Nephron (organoid): ENCODE results near the gene GNB1.
"Not testable (repeated sequence)": the region's sequence is repeated elsewhere in the genome, so short reads cannot be mapped to it uniquely, and the experiment has no call there.

ENCODE experiments used
- H3K27ac Mint-ChIP-seq, 3 experiments: 2 replicates each; pipeline ENCODE4 v1.8.0; 2020; ENCODE audit warnings: mixed read lengths in 3 of 3, mild to moderate bottlenecking in 2 of 3, moderate library complexity in 1 of 3
- H3K27me3 Mint-ChIP-seq: 2 replicates; pipeline ENCODE4 v1.8.0; 2021; ENCODE audit warnings: low read depth, mild to moderate bottlenecking, moderate library complexity, mixed read lengths
- H3K36me3 Mint-ChIP-seq: 2 replicates; pipeline ENCODE4 v1.8.0; 2020; ENCODE audit warnings: low read depth, mixed read lengths
- H3K4me1 Mint-ChIP-seq: 2 replicates; pipeline ENCODE4 v1.8.0; 2020; ENCODE audit warnings: mixed read lengths
- H3K4me3 Mint-ChIP-seq, 3 experiments: 2 replicates each; pipeline ENCODE4 v1.8.0; 2020; ENCODE audit warnings: mild to moderate bottlenecking in 3 of 3, mixed read lengths in 3 of 3, moderate library complexity in 2 of 3
- H3K9me3 Mint-ChIP-seq: 2 replicates; pipeline ENCODE4 v1.8.0; 2020; ENCODE audit warnings: mixed read lengths
- TF ChIP-seq, protein P1 (sequence below), 3 experiments: fragments of 200-600 bp; sonication (generic); IDR thresholded peaks; one replicate each; pipeline ENCODE4 v1.5.0; 2021; ENCODE audit warnings: antibody characterized with exemption in 3 of 3; ENCODE audit not compliant: unreplicated experiment in 3 of 3

The GNB1 gene

DNA sequence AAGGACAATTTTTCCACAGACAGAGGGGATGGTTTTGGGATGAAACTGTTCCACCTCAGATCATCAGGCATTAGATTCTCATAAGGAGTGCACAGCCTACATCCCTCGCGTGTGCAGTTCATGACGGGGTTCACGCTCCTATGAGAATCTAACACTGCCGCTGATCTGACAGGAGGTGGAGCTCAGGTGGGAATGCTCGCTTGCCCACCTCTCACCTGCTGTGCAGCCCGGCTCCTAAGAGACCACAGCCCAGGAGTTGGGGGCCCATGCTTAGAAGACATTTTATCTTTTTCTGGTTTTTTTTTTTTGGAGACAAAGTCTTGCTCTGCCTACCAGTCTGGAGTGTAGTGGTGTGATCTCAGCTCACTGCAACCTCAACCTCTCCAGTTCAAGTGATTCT lies 16.0 kb downstream of the GNB1 start:
- no peak overlapping the region for H3K4me3 Mint-ChIP-seq
- H3K36me3 Mint-ChIP-seq, result peaks cover 83% of the 10 kb centered on the region
- peaks cover 35% of the 10 kb centered on the region for H3K4me1 Mint-ChIP-seq
- no peaks in the 10 kb centered on the region for H3K27me3 Mint-ChIP-seq
- H3K27ac Mint-ChIP-seq, result no peak overlapping the region
- H3K9me3 Mint-ChIP-seq, result no peaks in the 10 kb centered on the region
- TF ChIP-seq, protein P1, sequence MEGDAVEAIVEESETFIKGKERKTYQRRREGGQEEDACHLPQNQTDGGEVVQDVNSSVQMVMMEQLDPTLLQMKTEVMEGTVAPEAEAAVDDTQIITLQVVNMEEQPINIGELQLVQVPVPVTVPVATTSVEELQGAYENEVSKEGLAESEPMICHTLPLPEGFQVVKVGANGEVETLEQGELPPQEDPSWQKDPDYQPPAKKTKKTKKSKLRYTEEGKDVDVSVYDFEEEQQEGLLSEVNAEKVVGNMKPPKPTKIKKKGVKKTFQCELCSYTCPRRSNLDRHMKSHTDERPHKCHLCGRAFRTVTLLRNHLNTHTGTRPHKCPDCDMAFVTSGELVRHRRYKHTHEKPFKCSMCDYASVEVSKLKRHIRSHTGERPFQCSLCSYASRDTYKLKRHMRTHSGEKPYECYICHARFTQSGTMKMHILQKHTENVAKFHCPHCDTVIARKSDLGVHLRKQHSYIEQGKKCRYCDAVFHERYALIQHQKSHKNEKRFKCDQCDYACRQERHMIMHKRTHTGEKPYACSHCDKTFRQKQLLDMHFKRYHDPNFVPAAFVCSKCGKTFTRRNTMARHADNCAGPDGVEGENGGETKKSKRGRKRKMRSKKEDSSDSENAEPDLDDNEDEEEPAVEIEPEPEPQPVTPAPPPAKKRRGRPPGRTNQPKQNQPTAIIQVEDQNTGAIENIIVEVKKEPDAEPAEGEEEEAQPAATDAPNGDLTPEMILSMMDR (IDR thresholded peaks at IDR 0.05; ENCODE audit: unreplicated experiment in 3 of 3), result no peak

DNA sequence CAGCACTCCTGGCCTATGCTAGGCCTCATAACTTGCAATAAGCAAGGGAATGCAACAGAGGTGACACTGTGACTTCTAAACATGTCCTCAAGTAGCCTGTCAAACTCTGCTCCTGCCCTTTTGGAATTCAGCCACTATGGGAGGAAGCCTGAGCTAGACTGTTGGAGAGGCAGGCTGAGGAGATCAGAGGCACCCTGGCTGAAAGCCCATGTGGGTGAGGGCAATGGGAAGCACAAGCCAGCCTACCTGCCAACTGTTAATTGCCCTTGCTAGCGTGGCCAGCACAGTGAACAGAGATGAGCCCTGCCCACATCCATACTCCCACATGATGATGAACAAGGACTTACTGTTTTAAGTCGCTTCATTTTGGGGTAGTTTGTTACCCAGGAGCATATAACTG lies 17.7 kb downstream of the GNB1 start:
- Mint-ChIP-seq H3K27me3 (no peaks in the 10 kb centered on the region), H3K36me3 (peaks cover 80% of the 10 kb centered on the region), H3K9me3 (no peaks in the 10 kb centered on the region), H3K27ac (no peak overlapping the region), H3K4me1 (peaks cover 27% of the 10 kb centered on the region), H3K4me3 (no peak overlapping the region)
- TF ChIP-seq, protein P1 (IDR thresholded peaks at IDR 0.05; ENCODE audit: unreplicated experiment in 3 of 3), result no peak

DNA sequence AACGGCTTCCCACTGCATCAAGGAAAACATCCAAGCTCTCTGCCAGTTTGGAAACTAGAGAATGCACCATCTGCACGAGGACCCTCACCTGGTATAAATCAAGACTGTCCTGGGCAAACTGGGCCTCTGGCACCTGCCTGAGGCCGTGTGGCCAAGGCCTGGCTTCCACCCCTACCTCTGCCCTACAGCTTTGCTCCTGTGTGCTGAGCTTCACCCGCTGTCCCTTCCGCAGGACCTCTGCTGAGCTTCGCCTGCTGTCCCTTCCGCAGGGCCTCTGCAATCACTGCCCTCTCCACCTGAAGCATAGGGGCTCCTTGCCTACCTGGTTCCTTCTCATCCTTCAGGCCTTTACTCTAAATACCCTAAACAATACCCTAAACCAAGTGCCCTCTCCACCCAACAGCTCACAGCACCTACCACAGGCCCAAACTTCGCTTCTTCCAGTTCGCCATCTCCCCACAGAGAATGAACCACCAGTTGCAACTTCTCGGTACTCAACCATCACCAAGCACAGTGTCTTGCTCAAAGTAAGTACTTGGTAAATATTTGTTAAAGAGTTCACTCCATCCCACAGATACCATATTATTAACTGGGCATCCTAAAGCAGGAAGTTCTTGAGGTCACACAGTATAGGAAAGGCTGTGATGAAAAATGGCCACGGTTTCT lies 18.4 kb downstream of the GNB1 start:
- TF ChIP-seq, protein P1 (IDR thresholded peaks at IDR 0.05; ENCODE audit: unreplicated experiment in 3 of 3), result no peak
- H3K4me1 Mint-ChIP-seq, result peaks cover 25% of the 10 kb centered on the region
- H3K9me3 Mint-ChIP-seq, result no peaks in the 10 kb centered on the region
- no peaks in the 10 kb centered on the region for H3K27me3 Mint-ChIP-seq
- no peak overlapping the region for H3K4me3 Mint-ChIP-seq
- peaks cover 77% of the 10 kb centered on the region for H3K36me3 Mint-ChIP-seq
- peak overlapping the region in 1 of 3 experiments; percentile 23 for H3K27ac Mint-ChIP-seq

DNA sequence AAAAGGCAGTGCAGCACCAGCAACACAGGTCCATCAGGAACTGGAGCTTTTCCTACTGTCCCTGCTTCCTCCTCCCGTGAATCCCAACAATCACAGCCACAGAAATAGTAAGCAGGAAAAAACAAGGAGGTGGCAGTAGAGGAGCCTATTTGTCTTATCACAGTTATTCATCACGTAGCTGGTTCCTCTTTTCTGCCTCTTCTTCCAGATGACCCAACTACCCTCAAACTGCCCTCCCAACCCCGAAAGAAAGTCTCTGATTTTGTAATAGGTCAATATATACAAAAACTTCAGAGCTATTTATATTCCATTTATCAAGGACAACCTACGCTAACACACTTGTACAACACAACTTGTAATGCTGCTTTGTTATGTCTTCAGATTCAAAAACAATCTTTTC lies 21.4 kb downstream of the GNB1 start:
- Mint-ChIP-seq H3K27me3 (no peaks in the 10 kb centered on the region), H3K4me1 (peaks cover 15% of the 10 kb centered on the region), H3K36me3 (peaks cover 60% of the 10 kb centered on the region), H3K9me3 (no peaks in the 10 kb centered on the region), H3K27ac (no peak overlapping the region), H3K4me3 (no peak overlapping the region)
- TF ChIP-seq, protein P1 (IDR thresholded peaks at IDR 0.05; ENCODE audit: unreplicated experiment in 3 of 3), result no peak

DNA sequence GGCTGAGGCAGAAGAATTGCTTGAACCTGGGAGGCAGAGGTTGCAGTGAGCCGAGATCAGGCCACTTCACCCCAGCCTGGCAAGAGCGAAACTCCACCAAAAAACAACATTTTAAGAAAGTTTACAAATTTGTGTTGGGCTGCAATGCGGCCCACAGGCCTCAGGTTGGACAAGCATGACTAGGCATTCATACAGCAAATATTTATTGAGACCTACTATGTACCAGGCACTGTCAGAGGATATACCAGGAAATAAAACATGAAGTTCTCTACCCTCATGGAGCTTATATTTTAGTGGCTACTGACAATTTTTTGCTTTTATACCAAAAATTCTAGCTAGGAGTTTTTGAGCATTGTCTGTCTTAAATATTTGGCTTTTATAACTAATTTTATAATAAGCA lies 23.7 kb downstream of the GNB1 start:
- Mint-ChIP-seq H3K27me3 (no peaks in the 10 kb centered on the region), H3K4me1 (peaks cover 21% of the 10 kb centered on the region), H3K36me3 (peaks cover 44% of the 10 kb centered on the region), H3K27ac (no peak overlapping the region), H3K4me3 (no peak overlapping the region), H3K9me3 (no peaks in the 10 kb centered on the region)
- TF ChIP-seq, protein P1 (IDR thresholded peaks at IDR 0.05; ENCODE audit: unreplicated experiment in 3 of 3), result no peak

DNA sequence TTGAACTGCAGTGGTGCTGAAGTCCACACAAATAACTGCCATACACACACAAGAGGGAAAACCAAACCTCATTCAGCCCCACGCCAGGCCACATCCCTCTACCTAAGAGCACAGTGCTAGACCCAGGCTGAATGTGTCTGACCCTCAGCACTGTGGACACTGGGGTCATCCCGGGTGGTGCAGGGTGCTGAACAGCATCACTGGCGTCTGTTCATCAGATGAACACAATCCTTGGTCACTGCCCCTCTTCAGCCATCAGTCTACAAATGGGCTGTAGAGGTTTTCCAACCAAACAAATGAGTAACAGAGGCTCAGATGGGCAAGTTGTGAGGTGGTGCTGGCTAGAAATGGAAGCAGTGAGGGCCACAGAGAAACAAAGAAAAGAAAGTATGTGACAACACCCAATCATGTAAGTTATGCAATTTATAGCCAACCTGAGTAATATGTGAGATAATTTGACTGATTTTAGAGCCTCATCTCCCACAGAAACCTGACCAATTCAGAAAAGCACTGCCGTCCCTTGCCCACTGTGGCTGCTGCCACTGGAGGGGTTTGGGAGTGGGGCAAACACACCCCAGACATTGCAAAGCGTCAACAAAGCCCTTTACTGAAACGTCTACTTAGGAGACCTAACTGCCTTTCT lies 27.9 kb downstream of the GNB1 start:
- no peaks in the 10 kb centered on the region for H3K27me3 Mint-ChIP-seq
- H3K4me1 Mint-ChIP-seq, result peaks cover 42% of the 10 kb centered on the region
- H3K9me3 Mint-ChIP-seq, result no peaks in the 10 kb centered on the region
- peak overlapping the region in 2 of 3 experiments; percentile 5 to 43 for H3K27ac Mint-ChIP-seq
- peaks cover 14% of the 10 kb centered on the region for H3K36me3 Mint-ChIP-seq
- no peak overlapping the region for H3K4me3 Mint-ChIP-seq
- TF ChIP-seq, protein P1 (IDR thresholded peaks at IDR 0.05; ENCODE audit: unreplicated experiment in 3 of 3), result no peak

DNA sequence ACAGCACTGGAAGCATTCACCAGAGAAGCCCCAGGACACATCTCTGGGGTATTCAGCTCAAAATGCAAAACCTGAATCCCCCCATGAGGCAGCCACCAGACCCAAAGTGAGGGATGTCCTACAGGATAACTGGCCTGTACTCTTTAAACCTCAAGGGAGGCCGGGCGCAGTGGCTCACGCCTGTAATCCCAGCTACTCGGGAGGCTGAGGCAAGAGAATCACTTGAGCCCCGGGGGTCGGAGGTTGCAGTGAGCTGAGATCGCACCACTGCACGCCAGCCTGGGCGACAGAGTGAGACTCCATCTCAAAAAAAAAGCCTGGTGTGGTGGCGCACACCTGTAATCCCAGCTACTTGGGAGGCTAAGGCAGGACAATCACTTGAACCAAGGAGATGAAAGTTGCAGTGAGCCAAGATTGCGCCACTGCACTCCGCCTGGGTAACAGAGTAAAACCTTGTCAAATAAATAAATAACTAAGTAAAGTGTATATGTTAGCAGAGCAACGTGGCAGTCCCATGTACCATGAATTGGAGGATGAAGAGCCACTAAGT lies 29.1 kb downstream of the GNB1 start:
- not testable (repeated sequence) for H3K27ac Mint-ChIP-seq, H3K9me3 Mint-ChIP-seq, H3K4me3 Mint-ChIP-seq, H3K27me3 Mint-ChIP-seq
- Mint-ChIP-seq H3K36me3 (peaks cover 10% of the 10 kb centered on the region), H3K4me1 (peaks cover 48% of the 10 kb centered on the region)
